GM18505 (cell line): Measurements from ENCODE around the gene SGSM1.
A peak's percentile ranks its signal among the peaks of the same experiment; 100 is the strongest.

Experiments used
- ATAC-seq: cut with Tn5 transposase; IDR thresholded peaks from one replicate; pipeline ENCODE4 v1.9.1; 2021; ENCODE audit not compliant: unreplicated experiment
- POLR2A ChIP-seq: IDR thresholded peaks from 4 replicates; pipeline ENCODE4 v1.6.1; 2011; ENCODE audit warnings: borderline replicate concordance; ENCODE audit not compliant: insufficient read depth, insufficient read length; ENCODE audit errors: extremely low read depth

Gene SGSM1, protein sequence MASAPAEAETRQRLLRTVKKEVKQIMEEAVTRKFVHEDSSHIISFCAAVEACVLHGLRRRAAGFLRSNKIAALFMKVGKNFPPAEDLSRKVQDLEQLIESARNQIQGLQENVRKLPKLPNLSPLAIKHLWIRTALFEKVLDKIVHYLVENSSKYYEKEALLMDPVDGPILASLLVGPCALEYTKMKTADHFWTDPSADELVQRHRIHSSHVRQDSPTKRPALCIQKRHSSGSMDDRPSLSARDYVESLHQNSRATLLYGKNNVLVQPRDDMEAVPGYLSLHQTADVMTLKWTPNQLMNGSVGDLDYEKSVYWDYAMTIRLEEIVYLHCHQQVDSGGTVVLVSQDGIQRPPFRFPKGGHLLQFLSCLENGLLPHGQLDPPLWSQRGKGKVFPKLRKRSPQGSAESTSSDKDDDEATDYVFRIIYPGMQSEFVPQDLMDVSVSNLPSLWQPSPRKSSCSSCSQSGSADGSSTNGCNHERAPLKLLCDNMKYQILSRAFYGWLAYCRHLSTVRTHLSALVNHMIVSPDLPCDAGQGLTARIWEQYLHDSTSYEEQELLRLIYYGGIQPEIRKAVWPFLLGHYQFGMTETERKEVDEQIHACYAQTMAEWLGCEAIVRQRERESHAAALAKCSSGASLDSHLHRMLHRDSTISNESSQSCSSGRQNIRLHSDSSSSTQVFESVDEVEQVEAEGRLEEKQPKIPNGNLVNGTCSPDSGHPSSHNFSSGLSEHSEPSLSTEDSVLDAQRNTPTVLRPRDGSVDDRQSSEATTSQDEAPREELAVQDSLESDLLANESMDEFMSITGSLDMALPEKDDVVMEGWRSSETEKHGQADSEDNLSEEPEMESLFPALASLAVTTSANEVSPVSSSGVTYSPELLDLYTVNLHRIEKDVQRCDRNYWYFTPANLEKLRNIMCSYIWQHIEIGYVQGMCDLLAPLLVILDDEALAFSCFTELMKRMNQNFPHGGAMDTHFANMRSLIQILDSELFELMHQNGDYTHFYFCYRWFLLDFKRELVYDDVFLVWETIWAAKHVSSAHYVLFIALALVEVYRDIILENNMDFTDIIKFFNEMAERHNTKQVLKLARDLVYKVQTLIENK

GRCh38 chr22:24805790-24806662 is at the start of gene SGSM1:
Gene SGSM1 (plus strand): TSS chr22:24806211. CDS start chr22:24806326, 115 bp downstream.
- ATAC-seq = no peak
- peak; percentile 26 for TF ChIP-seq POLR2A

DNA sequence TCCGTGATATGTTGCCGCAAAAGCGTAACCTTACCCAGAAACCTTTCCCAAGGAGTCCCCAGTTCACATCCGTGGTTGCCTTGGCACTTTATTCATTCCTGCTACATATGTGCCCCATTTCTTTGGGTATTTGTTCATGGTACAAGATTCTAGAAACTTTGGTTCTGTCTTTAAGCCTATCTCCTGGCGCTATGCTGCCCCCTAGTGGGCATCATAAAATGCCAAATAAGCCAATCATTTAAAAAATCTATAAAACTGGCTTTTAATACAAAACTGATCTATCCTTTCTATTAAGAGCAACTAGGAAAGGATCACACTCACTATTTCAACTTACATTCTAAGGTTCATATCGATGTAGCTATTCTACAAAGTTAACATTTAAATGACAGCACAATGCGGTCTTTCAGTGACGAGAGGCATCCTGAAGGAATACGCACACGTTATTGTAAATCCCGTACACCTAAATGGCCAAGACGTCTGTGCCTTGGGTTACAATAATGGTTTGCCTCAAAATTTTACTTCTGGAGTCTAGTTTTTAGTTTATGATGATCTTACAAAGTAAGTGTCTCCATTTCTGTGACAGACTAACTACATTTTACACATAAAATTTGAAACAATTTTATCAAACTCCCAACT is 47.7 kb upstream of the SGSM1 start:
- ATAC-seq = no peak
- TF ChIP-seq POLR2A = no peak

GRCh38 chr22:24759765-24760164 is 46.2 kb upstream of the SGSM1 start:
- ATAC-seq = no peak
- TF ChIP-seq POLR2A = no peak

DNA sequence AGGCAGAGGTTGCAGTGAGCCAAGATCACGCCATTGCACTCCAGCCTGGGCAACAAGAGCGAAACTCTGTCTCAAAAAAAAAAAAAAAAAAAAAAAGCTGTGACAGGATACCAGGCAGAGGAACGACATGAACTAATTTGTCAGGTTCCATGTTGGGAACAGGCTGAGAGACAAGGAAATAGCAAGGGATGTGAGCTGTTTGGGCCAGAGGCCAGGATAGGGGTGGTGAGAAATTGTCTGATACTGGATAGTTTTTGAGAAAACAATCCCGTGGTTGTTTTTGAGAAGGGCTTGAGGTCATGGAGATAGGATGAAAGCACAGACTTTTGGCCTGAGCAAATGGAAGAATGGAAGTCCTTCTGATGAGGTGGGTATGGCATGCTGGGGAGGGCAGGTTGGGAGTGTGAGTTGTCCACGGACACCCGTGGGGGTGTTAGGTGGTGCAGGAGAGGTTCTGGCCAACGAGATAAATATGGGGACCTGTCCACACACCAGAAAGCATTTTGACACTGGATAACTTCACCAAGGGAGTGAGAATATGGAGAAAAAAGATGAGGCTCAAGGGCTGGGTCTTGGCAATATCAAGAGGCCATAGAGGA is 45.2 kb upstream of the SGSM1 start:
- no peak for TF ChIP-seq POLR2A
- ATAC-seq = no peak

DNA sequence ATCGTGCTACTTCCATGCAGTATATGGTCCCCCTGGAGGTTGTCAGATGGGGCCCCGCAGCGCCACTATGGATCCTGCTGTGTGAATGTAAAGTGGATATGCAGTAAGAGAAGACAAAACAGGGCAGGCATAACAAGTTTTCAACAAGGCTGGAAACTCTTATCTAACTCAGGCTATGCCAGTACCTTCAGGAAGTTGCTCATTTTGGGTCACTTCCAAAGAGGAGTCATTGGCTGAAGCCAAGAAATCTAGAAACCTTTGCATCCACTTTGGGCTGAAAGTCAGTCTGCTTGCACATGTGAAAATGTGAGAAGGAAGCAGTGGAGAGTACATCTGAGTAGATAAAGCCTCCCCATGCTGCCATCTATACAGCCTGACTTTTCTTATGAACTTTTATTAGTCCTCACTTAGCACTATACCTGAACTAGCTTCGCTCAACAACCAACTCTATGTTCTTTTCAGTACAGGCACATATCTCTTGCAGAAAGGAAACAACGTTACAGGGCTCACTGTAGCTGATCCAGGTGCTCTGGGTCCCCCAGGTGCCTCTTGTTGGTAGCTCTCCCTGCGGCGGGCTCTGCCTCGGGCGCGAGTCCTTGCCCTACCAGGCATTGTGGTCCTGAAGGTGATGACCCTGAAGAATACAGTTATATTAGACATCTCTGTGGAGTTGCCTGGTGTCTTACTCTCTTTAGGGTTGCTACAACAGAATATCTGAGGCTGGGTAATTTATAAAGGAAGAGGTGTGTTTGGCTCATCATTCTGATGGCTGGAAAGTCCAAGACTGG is 43.9 kb upstream of the SGSM1 start:
- no peak for TF ChIP-seq POLR2A
- no peak for ATAC-seq

- no peak for TF ChIP-seq POLR2A
- no peak for ATAC-seq
Measured at GRCh38 chr22:24763872-24764485, 42.0 kb upstream of the SGSM1 start.

DNA sequence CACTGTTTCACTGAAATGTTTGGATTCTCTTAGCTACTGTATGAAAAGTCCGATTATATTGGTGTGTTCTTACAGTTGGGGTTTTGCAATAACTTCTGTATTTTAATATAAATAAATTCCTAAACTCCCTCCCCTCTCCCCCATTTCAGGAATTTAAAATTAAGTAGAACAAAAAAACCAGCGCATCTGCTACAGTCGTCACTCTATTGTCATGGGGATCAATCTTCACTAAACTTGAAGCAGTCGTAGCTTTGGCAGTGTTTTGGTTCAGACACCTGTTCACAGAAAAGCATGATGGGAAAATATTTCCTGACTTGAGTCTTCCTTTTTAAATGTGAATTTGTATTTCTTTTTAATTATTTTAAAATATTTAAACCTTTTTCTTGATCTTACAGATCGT is 40.8 kb upstream of the SGSM1 start:
- no peak for ATAC-seq
- no peak for TF ChIP-seq POLR2A

DNA sequence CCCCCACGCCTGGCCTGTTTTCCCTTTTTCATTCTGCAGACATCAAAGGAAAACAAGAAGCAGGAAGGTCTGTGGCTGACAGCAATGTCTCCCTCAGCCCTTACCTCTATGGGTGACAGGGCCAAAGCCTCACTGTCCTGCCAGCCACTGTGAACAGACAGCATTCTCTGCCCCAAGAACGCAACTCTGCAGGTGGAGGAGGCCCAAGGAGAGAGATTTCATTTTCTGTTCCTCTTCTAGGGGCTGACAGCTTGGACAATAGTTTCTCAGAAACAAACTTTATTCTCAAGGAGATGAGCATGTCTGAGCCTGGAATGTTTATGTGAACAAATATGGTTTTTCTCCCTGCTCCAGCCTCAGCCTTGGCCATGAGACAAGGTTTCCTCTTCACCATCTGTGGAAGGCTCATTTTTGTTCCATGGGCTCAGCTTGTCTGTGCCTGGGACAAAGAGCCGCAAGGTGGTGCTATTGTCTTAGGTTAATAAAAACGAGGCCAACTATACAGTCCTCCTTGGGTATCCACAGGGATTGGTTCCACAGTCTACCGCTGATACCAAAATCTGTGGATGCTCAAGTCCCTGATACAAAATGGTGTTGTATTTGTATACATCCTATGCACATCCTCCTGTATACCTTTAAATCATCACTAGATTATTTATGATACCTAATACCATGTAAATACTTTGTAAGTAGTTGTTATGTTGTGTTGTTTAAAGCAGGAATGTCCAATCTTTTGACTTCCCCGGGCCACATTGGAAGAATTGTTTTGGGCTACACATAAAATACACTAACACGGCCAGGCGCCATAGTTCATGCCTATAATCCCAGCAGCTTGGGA is 37.3 kb upstream of the SGSM1 start:
- ATAC-seq = no peak
- TF ChIP-seq POLR2A = no peak

GRCh38 chr22:24772493-24773220 is 33.4 kb upstream of the SGSM1 start:
- ATAC-seq = no peak
- no peak for TF ChIP-seq POLR2A
